ENCODE results near the gene CTSW.
A peak's percentile ranks its signal among the peaks of the same experiment; 100 is the strongest.

Gene CTSW

GRCh38 chr11:65931773-65932557 is 52.3 kb downstream of the CTSW start:
- DNase-seq, result no peak

GRCh38 chr11:65932558-65932919 is 52.9 kb downstream of the CTSW start:
- peak; percentile 45 for DNase-seq

Measured in fibroblast of skin of back (primary cell).